H54 (cell line): ENCODE results near the gene ATG7.

Experiments used
- DNase-seq: peaks from one replicate; pipeline ENCODE4 v3.0.0; 2011; ENCODE audit warnings: low spot score, mixed read lengths; ENCODE audit not compliant: insufficient read length
- FAIRE-seq: peaks from 3 replicates; lab custom pipeline; 2011; peaks lifted over from hg19 to GRCh38; lab: Jason Lieb, UNC
- POLR2A ChIP-seq: IDR thresholded peaks from 2 replicates; pipeline ENCODE4 v1.6.1; 2011; ENCODE audit warnings: low read depth, mild to moderate bottlenecking, low read length

Gene ATG7

GRCh38 chr3:11546657-11547302 lies 274.6 kb downstream of the ATG7 start:
- no peak for DNase-seq
- FAIRE-seq: no peak
- TF ChIP-seq POLR2A: no peak

GRCh38 chr3:11547498-11547897 lies 275.3 kb downstream of the ATG7 start:
- DNase-seq: no peak
- FAIRE-seq: no peak
- TF ChIP-seq POLR2A: no peak

GRCh38 chr3:11548721-11549131 lies 276.5 kb downstream of the ATG7 start:
- FAIRE-seq: peak; percentile 97
- no peak for TF ChIP-seq POLR2A
- DNase-seq: peak; percentile 69

- FAIRE-seq (no peak), DNase-seq (no peak)
- TF ChIP-seq POLR2A: no peak
These were observed 277.5 kb downstream of the ATG7 start for GRCh38 chr3:11549580-11550140.

- FAIRE-seq: no peak
- DNase-seq: no peak
- no peak for TF ChIP-seq POLR2A
These were observed 278.8 kb downstream of the ATG7 start for GRCh38 chr3:11551036-11551435.

- no peak for DNase-seq
- no peak for FAIRE-seq
- no peak for TF ChIP-seq POLR2A
These were observed 280.4 kb downstream of the ATG7 start for GRCh38 chr3:11552289-11553264.

- no peak for TF ChIP-seq POLR2A
- DNase-seq: no peak
- no peak for FAIRE-seq
These were observed 281.4 kb downstream of the ATG7 start for GRCh38 chr3:11553436-11554235.

- FAIRE-seq: no peak
- TF ChIP-seq POLR2A: no peak
- DNase-seq: no peak
These were observed 282.0 kb downstream of the ATG7 start for GRCh38 chr3:11554236-11554610.

GRCh38 chr3:11554666-11555065 lies 282.5 kb downstream of the ATG7 start:
- TF ChIP-seq POLR2A: no peak
- no peak for DNase-seq
- FAIRE-seq: no peak

- FAIRE-seq: no peak
- TF ChIP-seq POLR2A: no peak
- DNase-seq: no peak
These were observed 283.1 kb downstream of the ATG7 start for GRCh38 chr3:11555211-11555782.

- no peak for FAIRE-seq
- DNase-seq: no peak
These were observed 283.9 kb downstream of the ATG7 start for GRCh38 chr3:11555881-11556633.

GRCh38 chr3:11556851-11557644 lies 284.9 kb downstream of the ATG7 start:
- FAIRE-seq: no peak
- no peak for DNase-seq
- no peak for TF ChIP-seq POLR2A

More at GRCh38 chr3:11555881-11556633, 283.9 kb downstream of the ATG7 start:
- TF ChIP-seq POLR2A: no peak
